ENCODE measurements around the gene PDLIM7. TPM values are rescaled to one million over a fixed set of nuclear protein-coding genes. Genes with fewer than 3 reads are reported as not detected.

The PDLIM7 gene
- polyA plus RNA-seq, 4 donors = 82.9 to 129 (median 96.9) TPM

DNA sequence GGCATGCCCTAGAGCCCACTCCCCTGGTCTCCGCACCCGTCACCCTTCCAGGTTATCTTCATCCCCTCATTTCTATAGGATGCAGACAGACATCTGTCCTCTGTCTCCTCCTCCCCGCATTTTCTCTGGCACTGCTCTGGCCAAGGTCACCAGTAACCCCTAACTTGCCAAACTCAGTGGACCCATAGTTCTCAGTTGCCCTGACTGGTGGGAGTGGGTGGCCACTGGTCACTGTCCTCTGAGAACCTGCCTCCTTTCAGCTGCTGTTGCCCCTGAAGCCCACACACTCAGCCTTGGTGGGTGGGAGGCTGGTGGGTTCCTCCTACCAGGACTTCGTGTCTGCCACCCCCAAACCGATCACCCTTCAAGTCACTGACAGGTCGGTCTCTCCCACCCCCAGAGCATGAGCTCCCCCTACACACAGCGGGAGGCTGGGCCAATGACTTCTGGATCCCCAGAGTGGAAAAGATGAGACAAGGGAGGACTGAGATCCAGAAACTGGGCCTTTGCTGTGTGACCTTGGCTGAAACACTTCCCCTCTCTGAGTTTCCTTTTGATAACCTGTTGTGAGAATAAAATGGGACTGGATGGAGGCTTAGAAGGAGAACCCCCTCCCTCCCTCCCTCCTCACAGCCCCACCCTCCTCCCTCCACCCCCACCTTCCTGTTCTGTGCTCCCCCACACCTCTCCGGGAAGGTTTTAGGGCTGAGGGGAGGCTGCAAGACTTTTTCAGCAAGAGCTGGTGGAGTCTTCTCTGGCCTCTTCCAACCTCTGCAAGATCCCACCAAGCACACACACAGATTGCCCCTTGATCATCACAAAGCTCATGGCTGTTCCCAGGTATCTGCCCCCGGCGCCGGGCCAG is 21.6 kb downstream of the PDLIM7 start:
- no peak for DNase-seq (ENCODE audit: low read depth in 4 of 4, low spot score in 3 of 4)

DNA sequence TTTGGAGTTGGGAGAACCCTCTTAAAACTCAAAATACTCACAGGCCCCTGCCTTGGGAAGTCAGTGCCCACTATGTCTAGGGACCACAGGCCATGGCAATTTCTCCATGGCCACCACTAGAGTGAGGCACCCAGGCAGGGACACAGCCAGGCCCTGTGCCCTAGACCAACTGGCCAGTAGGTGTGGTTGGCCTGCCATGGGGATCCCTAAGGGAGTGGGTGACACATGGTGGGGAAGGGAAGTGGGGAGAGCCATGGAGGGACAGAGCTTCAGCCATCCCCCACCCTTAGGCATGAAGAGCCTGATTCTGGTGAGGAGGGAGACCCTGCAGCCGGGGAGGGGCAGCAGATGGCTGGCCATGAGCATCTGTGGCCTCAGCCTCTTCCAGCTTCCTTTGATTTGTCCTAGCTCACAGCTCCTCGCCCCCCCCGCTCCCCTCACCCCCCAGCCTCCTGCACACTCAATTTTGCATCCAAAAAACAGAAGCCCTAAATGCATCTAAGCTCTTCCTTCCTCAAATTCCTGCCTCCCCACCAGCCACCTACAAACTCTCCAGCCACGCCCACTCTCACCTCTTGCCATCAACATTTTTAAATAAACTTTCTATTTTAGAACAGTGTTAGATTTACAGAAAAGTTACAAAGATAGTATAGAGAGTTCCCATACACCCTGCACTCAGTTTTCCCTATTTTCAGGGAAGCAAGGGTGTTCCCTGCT is 22.4 kb downstream of the PDLIM7 start:
- no peak for DNase-seq (ENCODE audit: low read depth in 4 of 4, low spot score in 3 of 4)

DNA sequence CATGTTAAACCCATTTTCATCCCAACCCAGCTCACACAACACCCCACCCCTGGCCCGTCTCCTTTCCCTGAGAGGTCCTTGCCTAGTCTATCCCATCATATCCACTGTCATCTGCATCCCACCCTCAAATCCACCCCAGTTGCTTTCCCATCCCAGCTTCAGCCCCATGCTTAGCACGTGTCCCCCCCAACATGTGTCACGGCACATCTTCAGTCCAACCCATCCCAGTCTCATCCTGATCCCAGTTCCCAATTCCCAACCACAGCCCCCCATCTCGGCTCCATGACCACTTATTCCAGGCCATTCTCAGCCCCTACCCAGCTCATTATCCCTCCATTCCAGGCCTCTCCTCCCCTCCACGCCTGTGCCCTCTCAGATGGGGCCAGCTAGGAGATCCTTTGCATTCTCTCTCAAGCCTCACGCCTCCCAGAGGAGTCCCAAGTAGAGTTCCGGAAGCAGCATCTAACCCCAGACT is 23.4 kb downstream of the PDLIM7 start:
- DNase-seq (ENCODE audit: low read depth in 4 of 4, low spot score in 3 of 4) = no peak

DNA sequence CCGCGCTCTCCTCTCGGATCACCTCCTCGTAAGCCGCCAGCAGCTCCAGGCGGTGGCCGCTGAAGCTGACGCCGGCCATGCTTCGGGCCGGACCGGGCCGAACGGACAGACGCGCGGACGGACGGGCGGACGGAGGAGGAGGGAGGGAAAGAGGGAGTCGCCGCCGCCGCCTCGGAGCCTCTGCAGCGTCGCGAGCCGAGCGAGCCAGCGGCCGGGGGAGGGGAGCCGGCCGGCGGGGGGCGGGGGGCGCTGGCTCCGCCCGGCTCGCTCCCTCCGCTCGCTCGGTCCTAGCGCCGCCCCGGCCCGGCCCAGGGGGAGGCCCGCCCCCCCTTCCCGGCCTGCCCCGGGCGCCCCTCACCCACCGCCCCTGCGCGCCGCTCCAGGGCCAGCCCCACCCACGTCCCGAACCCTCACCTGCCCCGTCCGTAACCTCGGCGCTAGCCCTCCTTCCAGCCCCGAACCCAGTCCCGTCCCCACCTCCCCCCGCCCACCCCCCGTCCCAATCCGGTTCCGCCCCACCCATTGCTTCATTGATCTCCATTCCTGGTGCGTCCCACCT is 23.9 kb downstream of the PDLIM7 start, which contains the start of gene DBN1:
Gene DBN1, minus strand, starts transcription at position 192 of the 559 bp plus-strand sequence. Its CDS starts 113 bp downstream, at position 79.
- peak in 1 of 4 donors; percentile 58 for DNase-seq (ENCODE audit: low read depth in 4 of 4, low spot score in 3 of 4)

DNA sequence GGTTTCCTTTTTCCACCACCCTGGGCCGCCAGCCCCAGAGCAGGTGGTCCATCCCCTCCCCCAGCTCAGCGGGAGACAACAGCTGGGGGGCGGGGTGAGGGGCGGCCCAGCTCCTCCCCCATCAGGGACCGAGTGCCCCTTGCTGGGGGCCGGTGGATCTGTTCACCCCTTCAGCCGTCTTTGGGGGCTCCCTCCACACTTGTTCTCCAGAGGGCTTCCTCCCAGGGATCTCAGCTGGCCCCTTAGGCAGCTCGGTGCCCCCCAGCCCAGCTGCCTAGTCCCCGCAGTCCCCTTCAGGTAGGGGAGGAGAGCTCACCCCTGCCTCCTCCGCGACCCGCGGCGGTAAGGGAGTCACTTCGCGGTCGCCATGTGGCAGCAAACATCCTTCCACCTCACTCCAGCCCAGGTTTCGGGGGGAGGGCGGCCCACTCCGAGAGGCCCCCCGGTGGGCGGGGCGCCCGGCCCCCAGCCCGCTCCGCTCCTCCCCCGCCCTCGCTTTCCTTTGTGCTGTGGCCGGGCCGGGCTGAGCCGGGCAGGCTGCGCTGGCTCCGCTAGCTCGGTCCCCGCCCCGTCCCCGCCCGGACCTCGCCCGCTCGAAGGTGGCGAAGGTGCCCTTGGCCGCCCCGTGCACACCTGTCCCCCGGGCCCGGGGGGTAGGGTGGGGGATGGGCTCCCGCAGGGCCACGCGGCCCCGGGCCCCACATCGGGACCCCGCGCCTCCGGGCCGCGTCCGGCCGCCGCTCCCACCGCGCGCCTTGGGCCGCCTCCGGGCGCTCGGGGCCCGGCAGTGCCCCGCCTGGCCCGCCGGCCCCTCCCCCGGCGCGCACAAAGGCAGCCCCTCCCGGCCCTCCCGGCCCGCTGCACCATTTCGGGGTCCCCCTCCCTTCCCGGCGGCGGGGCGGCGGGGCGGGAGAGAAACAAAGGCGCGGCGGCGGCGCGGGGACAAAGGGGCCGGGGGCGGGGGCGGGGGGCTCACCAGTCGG is 24.7 kb downstream of the PDLIM7 start:
- no peak for DNase-seq (ENCODE audit: low read depth in 4 of 4, low spot score in 3 of 4)

DNA sequence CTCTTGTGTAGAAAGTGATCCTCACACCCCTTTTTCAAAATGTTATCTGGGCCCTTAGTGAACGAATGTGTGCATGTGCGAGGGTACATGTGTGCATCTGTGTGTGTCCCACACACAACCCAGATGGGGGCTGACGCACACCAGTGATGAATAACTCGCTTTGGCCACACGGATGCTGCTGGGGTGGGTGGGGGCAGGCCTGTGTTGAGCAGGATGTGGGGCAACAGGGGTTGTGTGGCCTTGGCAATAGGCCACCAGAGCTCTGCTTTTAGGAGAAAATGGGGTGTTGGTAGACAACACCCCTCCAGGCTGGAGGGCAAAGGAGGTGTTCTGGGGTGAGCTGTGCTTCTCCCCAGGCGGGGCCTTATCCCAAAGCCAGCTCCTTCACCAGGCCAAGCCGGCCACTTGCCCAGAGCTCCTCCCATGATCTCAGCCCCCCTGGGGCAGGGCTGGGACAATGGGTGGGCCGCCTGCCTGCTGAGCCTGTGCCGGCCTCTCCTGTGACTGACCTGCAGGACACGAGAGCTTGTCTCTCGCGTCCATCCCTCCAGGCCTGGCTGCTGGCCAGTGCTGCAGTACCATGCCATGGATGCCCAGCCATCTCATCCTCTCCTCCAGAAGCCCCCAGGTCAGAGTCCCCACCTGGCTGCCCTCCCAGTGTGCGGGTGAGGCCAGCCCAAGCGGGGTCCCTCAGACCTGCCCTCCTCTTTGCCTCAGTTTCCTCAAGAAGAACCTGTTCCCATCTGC is 25.6 kb downstream of the PDLIM7 start:
- no peak for DNase-seq (ENCODE audit: low read depth in 4 of 4, low spot score in 3 of 4)

DNA sequence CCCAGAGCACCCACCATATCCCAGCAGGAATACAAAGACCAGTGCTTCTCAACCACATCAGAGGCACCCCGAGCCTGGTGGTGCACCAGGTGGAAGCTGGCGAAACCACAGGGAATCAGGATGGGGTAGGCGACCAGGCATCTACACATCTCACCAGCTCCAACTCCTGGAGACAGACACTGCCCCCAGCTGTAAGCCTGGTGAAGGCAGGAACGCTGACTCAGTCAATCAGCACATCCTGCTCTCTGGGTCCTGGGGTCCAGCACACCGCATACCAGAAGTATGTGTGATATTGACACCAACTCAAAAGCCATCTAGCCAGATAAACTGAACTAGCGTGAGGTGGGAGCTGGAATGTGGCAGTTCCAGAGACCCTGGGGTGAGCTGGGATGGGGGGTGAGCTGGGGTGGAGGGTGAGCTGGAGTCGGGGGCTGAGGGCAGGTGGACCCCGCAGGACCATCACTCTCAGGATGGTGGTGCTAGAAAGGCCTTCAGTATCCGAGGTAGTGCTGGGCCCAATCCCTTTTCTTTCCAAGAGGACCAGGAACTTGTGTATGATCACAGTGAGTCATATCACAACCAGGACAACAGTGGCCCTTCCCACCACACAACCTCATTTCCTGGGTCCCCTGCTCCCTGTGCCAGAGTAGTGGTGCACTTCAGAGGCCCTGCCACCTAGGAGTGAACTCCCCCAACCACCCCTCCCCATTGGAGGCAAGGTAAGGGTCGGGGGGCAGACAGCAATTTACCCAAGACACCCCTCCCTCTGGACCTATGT is 26.5 kb downstream of the PDLIM7 start:
- DNase-seq (ENCODE audit: low read depth in 4 of 4, low spot score in 3 of 4) = no peak

DNA sequence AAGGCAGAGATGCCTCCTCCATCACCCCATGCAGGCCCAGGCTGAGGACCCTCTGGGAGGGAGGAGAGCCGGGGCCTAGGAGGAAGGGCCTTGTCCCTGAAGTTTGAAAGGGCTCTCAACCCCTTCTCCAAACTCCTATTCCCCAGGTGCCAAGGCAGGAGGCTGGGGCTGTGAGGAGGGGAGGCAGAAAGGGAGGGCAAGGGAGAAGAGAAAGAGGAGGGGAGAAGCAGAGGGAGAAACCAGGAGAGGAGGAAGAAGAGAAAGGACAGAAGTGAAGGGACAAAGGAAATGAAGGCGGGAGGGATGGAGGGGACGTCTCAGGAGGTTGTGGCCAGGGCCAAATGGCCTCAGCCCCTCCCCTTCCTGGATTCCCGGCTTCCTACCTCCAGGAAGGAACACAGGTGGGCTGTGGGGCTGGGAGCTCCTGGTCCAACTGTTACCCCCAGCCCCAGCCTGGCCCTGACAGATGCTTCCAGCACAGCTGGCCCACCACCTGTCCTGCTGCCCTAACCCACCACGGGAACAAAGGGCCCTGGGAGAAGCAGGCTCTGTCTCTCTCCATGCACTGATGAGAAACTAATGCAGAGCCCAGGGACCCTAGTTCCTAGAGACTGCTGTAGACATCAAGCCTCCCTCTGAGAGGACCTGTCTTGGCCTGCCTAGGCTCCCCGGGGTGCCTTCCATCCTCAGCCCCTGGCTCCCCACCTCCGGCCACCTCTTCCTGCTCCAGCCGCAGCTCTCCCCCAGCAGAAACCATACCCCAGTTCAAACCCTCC is 27.5 kb downstream of the PDLIM7 start:
- no peak for DNase-seq (ENCODE audit: low read depth in 4 of 4, low spot score in 3 of 4)

DNA sequence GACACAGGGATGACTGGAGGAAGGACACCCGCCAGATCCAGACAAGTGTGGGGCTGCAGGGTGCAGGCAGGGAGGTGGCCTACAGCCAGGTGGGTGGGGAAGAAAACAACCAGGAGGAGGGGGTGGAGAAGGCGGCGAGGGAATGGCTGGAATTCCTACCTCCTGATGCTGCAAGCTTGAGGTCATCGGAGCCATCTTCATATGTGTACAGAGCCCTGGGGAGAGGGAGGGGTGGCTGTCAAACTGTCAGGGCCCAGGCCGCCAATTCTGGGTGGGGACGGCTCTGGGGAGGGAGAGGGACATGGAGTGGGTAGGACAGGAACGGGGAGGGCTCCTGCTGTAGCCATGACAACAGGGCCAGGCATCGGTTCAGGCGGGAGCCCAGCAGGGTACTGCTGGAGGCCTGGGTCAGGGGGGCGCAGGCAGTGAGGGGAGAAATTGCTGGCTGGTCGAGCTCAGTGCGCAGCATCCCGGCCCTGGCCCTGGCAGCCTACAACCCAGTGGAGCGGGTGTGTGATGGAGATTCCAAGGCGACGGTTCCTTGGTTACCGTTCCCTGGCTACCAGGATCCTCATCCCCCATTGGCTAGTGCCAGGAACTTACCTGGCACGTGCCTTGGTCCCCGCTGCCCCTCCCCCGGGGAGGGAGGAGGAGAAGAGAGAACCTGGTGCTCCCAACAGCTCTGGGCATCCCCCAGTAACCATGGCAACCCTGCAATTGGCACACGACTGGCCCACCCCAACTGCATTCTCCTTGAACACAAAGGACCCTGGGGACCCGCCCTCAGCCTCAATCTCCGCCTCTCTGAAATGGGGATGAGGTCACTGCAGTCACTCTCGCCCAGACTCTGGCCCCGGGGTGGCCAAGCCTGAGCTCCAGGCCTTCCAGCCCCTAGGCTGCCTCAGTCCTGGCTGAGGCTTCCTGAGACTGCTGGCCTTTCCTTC is 28.4 kb downstream of the PDLIM7 start:
- no peak for DNase-seq (ENCODE audit: low read depth in 4 of 4, low spot score in 3 of 4)

DNA sequence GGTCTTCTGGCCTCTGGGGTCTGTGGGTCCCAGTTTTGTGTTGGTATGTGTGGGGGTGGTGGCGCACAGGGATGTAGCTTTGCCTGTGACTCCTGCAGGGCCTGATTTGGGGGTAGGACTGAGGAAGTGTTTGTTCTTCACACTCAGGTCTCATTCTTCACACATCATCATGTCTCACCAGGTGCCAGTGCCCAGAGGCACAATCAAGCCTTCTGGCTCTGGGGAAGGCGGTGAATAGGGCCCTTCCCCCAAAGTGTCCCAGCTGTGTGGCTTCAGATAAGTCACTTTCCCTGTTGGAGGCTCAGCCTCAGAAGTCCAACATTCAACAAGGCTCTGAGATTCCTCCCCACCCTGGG is 29.1 kb downstream of the PDLIM7 start:
- no peak for DNase-seq (ENCODE audit: low read depth in 4 of 4, low spot score in 3 of 4)

DNA sequence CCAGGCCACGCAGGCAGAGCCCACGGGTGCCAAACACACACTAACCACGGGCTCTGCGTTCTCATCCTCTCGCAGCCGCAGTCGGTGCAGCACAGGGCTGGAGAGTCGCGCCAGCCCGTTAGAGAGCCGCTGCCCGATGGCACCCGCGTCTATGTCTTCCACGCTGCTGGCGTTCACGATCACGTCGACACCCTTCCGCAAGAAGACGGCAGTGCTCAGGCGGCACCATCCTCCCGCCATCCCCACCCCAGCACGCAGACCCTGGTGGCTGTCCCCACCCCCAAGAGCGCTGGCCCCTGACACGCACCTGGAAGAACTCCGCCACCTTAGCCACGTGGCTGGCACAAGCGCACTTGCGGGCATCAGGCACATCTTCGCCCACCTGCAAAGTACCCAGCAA is 30.0 kb downstream of the PDLIM7 start:
- no peak for DNase-seq (ENCODE audit: low read depth in 4 of 4, low spot score in 3 of 4)

DNA sequence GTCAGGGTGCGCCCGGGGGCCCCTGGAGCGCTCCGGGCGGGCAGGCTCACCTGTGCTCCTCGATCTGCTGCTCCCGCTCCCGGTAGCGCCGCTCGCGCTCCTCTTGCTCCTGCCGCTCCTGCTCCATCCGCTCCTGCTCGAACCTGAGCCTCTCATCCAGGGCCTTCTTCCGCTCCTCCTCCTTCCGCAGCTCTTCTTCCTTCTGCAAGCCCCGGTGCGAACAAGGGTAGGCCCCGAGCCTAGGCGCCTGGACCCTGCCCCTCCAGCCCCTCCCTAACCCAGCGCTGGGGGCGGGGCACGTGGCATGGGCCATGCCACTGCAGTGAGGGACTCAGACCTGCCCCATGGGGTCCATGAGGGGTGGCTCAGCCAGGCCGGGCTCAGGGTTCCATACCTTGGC is 30.5 kb downstream of the PDLIM7 start:
- DNase-seq (ENCODE audit: low read depth in 4 of 4, low spot score in 3 of 4) = no peak

DNA sequence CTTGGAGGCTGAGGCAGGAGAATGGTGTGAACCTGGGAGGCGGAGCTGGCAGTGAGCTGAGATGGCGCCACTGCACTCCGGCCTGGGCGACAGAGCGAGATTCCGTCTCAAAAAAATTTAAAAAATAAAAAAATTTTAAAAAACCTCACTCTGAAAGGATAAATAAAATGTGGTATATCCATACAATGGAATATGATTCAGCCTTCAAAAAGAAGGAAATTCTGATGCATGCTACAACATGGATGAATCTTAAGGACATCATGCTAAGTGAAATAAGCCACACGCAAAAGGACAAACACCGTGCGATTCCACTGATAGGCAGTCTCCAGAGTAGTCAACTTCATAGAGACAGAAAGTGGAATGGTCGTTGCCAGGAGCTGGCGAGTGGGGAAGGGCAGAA is 32.4 kb downstream of the PDLIM7 start:
- DNase-seq (ENCODE audit: low read depth in 4 of 4, low spot score in 3 of 4) = no peak

DNA sequence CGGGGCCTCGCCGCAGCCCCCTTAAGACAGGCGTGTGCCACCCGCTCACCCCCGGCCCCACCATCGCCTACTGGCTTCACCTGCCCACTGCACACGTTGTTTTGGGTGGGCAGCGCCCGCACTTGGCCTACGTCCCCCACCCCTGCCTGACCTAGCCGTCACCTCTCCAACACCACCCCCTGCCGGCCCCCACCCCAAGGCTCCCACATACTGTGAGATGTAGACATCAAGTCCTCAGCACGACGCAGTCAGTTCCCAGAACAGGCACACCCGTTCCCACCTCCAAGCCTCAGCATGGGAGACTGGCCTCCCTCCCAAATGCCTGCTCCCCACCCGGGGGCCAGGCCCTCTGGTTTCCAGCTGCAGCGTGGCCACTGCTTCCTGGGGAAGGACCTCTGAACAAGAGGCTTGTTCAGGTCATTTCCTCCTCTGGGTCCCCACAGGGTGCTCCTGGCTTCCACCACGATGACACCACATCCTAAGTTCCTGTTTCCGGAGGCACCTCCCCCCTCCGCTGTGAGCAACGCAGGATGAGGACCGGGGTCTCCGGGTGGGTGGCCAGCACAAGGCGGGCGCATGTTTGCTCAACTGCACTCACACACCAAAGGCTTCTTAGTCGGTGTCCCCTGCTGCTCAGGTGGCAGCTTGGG is 35.3 kb downstream of the PDLIM7 start:
- DNase-seq (ENCODE audit: low read depth in 4 of 4, low spot score in 3 of 4) = no peak

DNA sequence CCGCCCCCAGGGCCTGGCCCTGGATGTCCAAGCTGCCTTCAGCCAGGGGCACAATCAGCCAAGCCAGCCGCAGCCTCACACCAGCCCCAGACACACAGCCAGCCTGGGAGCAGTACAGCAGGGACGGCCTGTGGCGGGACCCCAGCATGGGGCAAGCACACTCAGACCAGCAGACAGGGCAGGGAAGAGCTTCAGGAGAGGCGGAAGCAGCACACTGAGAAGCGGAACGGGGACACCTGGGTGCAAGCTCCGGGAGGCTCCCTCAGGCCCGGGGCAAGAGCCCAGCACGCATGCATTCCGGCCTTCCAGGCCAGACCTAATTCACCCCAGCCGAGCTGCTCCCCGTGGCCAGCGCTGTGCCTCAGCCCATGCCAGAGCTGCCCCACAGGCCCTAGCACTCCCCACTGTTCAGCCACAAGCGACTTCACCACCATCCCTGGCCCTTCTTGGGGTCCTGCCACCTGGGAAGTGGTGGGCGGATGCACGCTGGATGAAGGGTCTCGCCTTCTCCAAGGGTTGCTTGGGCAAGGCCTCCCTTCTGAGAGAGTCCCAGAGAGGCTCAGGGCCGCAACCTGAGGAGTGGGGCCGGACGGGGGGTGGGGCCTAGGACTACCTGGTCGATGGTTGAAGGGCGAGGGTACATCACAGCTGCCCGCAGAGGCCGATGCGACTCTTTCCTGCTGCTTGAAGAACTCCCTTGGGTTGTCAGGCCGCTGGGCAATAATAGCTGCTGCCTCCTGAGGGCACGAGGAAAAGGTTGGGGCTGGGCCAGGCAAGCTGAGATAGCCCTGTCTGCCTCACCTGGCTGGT is 37.4 kb downstream of the PDLIM7 start:
- no peak for DNase-seq (ENCODE audit: low read depth in 4 of 4, low spot score in 3 of 4)

DNA sequence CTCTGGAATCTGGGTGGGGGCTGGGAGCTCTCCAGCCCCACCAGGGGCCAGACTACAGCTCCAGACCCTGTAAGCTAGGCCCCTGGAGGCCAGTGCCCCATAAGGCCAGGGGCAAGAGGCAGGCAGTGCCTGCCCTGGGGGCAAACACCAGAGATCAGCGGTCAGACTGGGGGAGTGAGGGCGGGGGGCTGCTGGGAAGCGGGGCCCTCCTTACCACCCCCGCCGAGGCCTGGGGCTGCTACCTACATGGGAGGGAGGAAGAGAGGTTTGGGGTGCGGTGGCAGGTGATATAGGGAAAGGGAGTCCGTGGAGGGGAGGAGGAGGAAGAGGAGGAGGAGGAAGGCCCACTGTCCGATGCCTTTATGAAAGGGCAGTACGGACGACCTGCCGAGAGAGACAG is 38.0 kb downstream of the PDLIM7 start:
- DNase-seq (ENCODE audit: low read depth in 4 of 4, low spot score in 3 of 4) = no peak
